SU-DHL-6 (cell line): ENCODE measurements around the gene ZNF138.

ENCODE experiments used
- H2AFZ ChIP-seq: fragments of 200-600 bp; sonication (generic); 2 replicates; pipeline ENCODE4 v1.6.1; 2014; ENCODE audit warnings: low read depth, mild to moderate bottlenecking, moderate library complexity, mixed read lengths, antibody characterized with exemption, low read length; ENCODE audit not compliant: severe bottlenecking
- H3F3A ChIP-seq: fragments of 200-600 bp; shearing (Covaris generic); 2 replicates; pipeline ENCODE4 v1.6.0; 2016; ENCODE audit warnings: antibody characterized with exemption, mild to moderate bottlenecking; ENCODE audit not compliant: insufficient read depth
- H3K27ac ChIP-seq: fragments of 200-600 bp; sonication (generic); 2 replicates; pipeline ENCODE4 v1.5.1; 2016; ENCODE audit warnings: low read depth, mild to moderate bottlenecking, low read length, moderate library complexity, mixed read lengths
- H3K27me3 ChIP-seq: fragments of 200-600 bp; sonication (generic), shearing (Covaris generic); 2 replicates; pipeline ENCODE4 v1.6.0; 2014; ENCODE audit warnings: mild to moderate bottlenecking, low read length
- H3K36me3 ChIP-seq: fragments of 200-600 bp; sonication (generic); 2 replicates; pipeline ENCODE4 v1.6.1; 2014; ENCODE audit warnings: mild to moderate bottlenecking, low read length, mixed read lengths
- H3K4me2 ChIP-seq: fragments of 300-600, 200-600 bp; shearing (Covaris generic), sonication (generic); 2 replicates; pipeline ENCODE4 v1.6.0; 2014; ENCODE audit warnings: low read length, low read depth, mild to moderate bottlenecking; ENCODE audit not compliant: poor library complexity, severe bottlenecking
- H3K4me3 ChIP-seq: fragments of 200-600 bp; sonication (generic); 2 replicates; pipeline ENCODE4 v1.5.1; 2014; ENCODE audit warnings: antibody characterized with exemption, low read length, mild to moderate bottlenecking, mixed read lengths; ENCODE audit not compliant: insufficient read depth, poor library complexity, severe bottlenecking
- H3K79me2 ChIP-seq: fragments of 200-600 bp; sonication (generic); 2 replicates; pipeline ENCODE4 v1.6.1; 2014; ENCODE audit warnings: mild to moderate bottlenecking, low read length, moderate library complexity; ENCODE audit not compliant: insufficient read depth
- H3K9ac ChIP-seq: fragments of 200-600 bp; sonication (generic); 2 replicates; pipeline ENCODE4 v1.7.0; 2014; ENCODE audit warnings: mild to moderate bottlenecking, low read length
- H3K9me2 ChIP-seq: fragments of 200-600 bp; sonication (generic); replicated peaks from 2 replicates; pipeline ENCODE4 v1.6.1; 2014; ENCODE audit warnings: low read length; ENCODE audit not compliant: insufficient read depth
- H3K9me3 ChIP-seq: fragments of 200-600 bp; sonication (generic); 2 replicates; pipeline ENCODE4 v1.6.1; 2014; ENCODE audit warnings: low read length, mixed read lengths; ENCODE audit not compliant: insufficient read depth
- H4K20me1 ChIP-seq: fragments of 200-600 bp; sonication (generic); 2 replicates; pipeline ENCODE4 v1.6.1; 2014; ENCODE audit warnings: low read depth, mild to moderate bottlenecking, antibody characterized with exemption, low read length, moderate library complexity, mixed read lengths
- CTCF ChIP-seq: fragments of 200-600 bp; sonication (generic); IDR thresholded peaks from one replicate; pipeline ENCODE4 v1.5.1; 2017; ENCODE audit warnings: antibody characterized with exemption, mild to moderate bottlenecking, low read length, moderate library complexity; ENCODE audit not compliant: insufficient read depth, poor library complexity, severe bottlenecking
- EZH2phosphoT487 ChIP-seq: fragments of 200-600 bp; sonication (generic), shearing (Covaris generic); conservative IDR thresholded peaks from 2 replicates; pipeline ENCODE4 v1.6.1; 2018; ENCODE audit warnings: mild to moderate bottlenecking, antibody characterized with exemption, low read length, moderate library complexity, mixed read lengths

ZNF138 gene

GRCh38 chr7:64807731-64808365 lies 13.6 kb downstream of the ZNF138 start:
- Histone ChIP-seq H3K4me2 (no peak overlapping the region), H3K27ac (no peak overlapping the region), H3F3A (no peaks in the 10 kb centered on the region), H4K20me1 (no peaks in the 10 kb centered on the region), H2AFZ (no peak overlapping the region), H3K9ac (no peak overlapping the region), H3K4me3 (no peak overlapping the region), H3K79me2 (peaks cover 51% of the 10 kb centered on the region), H3K9me2 (no peaks in the 10 kb centered on the region), H3K27me3 (no peaks in the 10 kb centered on the region), H3K36me3 (peaks cover 26% of the 10 kb centered on the region), H3K9me3 (no peaks in the 10 kb centered on the region)
- TF ChIP-seq CTCF (no peak), EZH2phosphoT487 (no peak)

GRCh38 chr7:64811767-64812166 lies 17.5 kb downstream of the ZNF138 start:
- Histone ChIP-seq H2AFZ (no peak overlapping the region), H3K36me3 (peaks cover 12% of the 10 kb centered on the region), H3K79me2 (peaks cover 32% of the 10 kb centered on the region; the same call in 1 of the 2 replicates), H3K9ac (no peak overlapping the region), H3K9me3 (no peaks in the 10 kb centered on the region), H3K27ac (no peak overlapping the region), H3K4me3 (no peak overlapping the region), H4K20me1 (no peaks in the 10 kb centered on the region; the same call in 1 of the 2 replicates), H3K27me3 (no peaks in the 10 kb centered on the region), H3K4me2 (no peak overlapping the region), H3F3A (no peaks in the 10 kb centered on the region), H3K9me2 (no peaks in the 10 kb centered on the region)
- TF ChIP-seq EZH2phosphoT487 (no peak), CTCF (no peak)

- Histone ChIP-seq H3K36me3 (peaks cover 45% of the 10 kb centered on the region), H3K27ac (no peak overlapping the region)
Observed at GRCh38 chr7:64830926-64831325, 36.7 kb downstream of the ZNF138 start.

More at GRCh38 chr7:64830926-64831325, 36.7 kb downstream of the ZNF138 start:
- Histone ChIP-seq H3K4me3 (no peak overlapping the region), H3F3A (no peaks in the 10 kb centered on the region), H3K9me2 (no peaks in the 10 kb centered on the region), H3K27me3 (no peaks in the 10 kb centered on the region), H3K9ac (no peak overlapping the region), H3K79me2 (no peaks in the 10 kb centered on the region), H4K20me1 (no peaks in the 10 kb centered on the region), H2AFZ (no peak overlapping the region), H3K4me2 (no peak overlapping the region), H3K9me3 (no peaks in the 10 kb centered on the region)
- TF ChIP-seq EZH2phosphoT487 (no peak), CTCF (no peak)
